ENCODE results near the gene CCR5. TPM values are rescaled to one million over a fixed set of nuclear protein-coding genes. Genes with fewer than 3 reads are reported as not detected.

CCR5 gene
- total and polyA plus RNA-seq, 11 donors, result 0.13 to 12.7 (median 0.40) TPM

DNA sequence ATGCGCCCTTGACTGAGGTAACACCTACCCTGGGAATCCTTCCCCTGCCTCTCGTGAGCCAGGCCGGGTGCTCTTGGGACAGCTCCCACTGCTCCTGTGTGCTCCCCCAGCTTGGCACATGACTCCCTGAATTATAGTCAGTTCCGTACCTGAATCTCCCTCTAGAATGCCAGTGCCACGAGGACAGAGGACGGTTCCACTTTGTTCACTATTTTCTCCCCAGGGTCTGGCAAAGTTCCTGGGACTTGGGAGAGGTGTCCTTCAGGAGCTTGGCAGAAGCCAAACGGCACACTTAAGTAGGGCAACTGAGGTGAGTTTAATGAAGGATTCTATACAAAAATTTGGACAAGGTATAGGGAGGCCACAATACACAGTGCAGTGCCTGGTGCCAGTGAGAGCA is 26.4 kb downstream of the CCR5 start:
- DNase-seq, result no peak
- no peaks in the 10 kb centered on the region for H3K36me3 ChIP-seq
- WGBS, 4 donors, result 60 to 85% (median 72%) methylated on average over 7 of the region's 7 CpGs
- H3K4me3 ChIP-seq, result no peak overlapping the region
- no peaks in the 10 kb centered on the region for H3K9me3 ChIP-seq
- no peak overlapping the region for H3K27ac ChIP-seq
- peaks cover 0 to 55% (median 0%) of the 10 kb centered on the region in 12 donors for H3K4me1 ChIP-seq
- intact Hi-C loops (cut with DNase I), result no loop called here
- TF ChIP-seq, protein P1, sequence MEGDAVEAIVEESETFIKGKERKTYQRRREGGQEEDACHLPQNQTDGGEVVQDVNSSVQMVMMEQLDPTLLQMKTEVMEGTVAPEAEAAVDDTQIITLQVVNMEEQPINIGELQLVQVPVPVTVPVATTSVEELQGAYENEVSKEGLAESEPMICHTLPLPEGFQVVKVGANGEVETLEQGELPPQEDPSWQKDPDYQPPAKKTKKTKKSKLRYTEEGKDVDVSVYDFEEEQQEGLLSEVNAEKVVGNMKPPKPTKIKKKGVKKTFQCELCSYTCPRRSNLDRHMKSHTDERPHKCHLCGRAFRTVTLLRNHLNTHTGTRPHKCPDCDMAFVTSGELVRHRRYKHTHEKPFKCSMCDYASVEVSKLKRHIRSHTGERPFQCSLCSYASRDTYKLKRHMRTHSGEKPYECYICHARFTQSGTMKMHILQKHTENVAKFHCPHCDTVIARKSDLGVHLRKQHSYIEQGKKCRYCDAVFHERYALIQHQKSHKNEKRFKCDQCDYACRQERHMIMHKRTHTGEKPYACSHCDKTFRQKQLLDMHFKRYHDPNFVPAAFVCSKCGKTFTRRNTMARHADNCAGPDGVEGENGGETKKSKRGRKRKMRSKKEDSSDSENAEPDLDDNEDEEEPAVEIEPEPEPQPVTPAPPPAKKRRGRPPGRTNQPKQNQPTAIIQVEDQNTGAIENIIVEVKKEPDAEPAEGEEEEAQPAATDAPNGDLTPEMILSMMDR (IDR thresholded peaks at IDR 0.05), result no peak
- no peak for ATAC-seq
- no peaks in the 10 kb centered on the region for H3K27me3 ChIP-seq

GRCh38 chr3:46398186-46398955 is 27.6 kb downstream of the CCR5 start:
- intact Hi-C loops (cut with DNase I), result no loop called here

DNA sequence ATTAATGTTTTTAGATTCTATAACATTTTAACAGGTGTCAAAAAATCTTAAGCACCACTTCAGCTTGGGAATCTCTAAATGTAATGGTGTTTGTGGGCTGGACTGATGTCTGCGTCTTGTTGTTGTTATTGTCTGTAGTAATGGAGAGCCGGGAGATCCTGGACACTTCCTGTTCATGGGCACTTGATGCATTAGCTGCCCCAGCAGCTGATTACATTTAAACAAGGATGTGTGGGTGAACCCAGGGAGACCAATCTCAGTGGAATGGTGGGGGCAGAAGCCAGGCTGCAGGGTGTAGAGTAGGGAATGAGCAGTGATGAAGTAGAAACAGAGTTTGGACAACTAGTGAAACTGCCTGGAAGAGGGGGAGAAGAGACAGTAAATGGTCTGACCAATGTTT is 28.4 kb downstream of the CCR5 start:
- WGBS, 4 donors, result 60 to 79% (median 69%) methylated on average over 2 of the region's 2 CpGs
- Histone ChIP-seq H3K36me3 (no peaks in the 10 kb centered on the region), H3K27me3 (no peaks in the 10 kb centered on the region), H3K9me3 (no peaks in the 10 kb centered on the region), H3K4me3 (no peak overlapping the region), H3K27ac (peak overlapping the region in 1 of 12 donors; percentile 9), H3K4me1 (peaks cover 0 to 46% (median 0%) of the 10 kb centered on the region in 12 donors)
- no peak for ATAC-seq
- intact Hi-C loops (cut with DNase I), result no loop called here
- TF ChIP-seq, protein P1 (IDR thresholded peaks at IDR 0.05), result no peak
- DNase-seq, result no peak

More at GRCh38 chr3:46398186-46398955, 27.6 kb downstream of the CCR5 start:
- H3K36me3 ChIP-seq, result no peaks in the 10 kb centered on the region
- H3K4me1 ChIP-seq, result peaks cover 0 to 53% (median 0%) of the 10 kb centered on the region in 12 donors
- no peaks in the 10 kb centered on the region for H3K9me3 ChIP-seq
- no peaks in the 10 kb centered on the region for H3K27me3 ChIP-seq
- no peak overlapping the region for H3K27ac ChIP-seq
- ATAC-seq, result no peak
- WGBS, 4 donors, result 87 to 97% (median 94%) methylated on average over 6 of the region's 6 CpGs
- H3K4me3 ChIP-seq, result no peak overlapping the region
- no peak for TF ChIP-seq POLR2A (IDR thresholded peaks at IDR 0.05)
- TF ChIP-seq, protein P1 (IDR thresholded peaks at IDR 0.05), result no peak
- no peak for DNase-seq

GRCh38 chr3:46399557-46399956 is 28.8 kb downstream of the CCR5 start:
- no peaks in the 10 kb centered on the region for H3K36me3 ChIP-seq
- DNase-seq (no peak), ATAC-seq (peak in 1 of 4 donors; percentile 10)
- no peak for TF ChIP-seq POLR2A (IDR thresholded peaks at IDR 0.05)
- TF ChIP-seq, protein P1 (IDR thresholded peaks at IDR 0.05), result no peak
- 55 to 63% (median 57%) methylated on average over 2 of the region's 2 CpGs for WGBS, 4 donors
- intact Hi-C loops (cut with DNase I), result no loop called here
- no peaks in the 10 kb centered on the region for H3K27me3 ChIP-seq
- peak overlapping the region in 1 of 12 donors; percentile 9 for H3K27ac ChIP-seq
- H3K9me3 ChIP-seq, result no peaks in the 10 kb centered on the region
- H3K4me1 ChIP-seq, result peaks cover 0 to 47% (median 0%) of the 10 kb centered on the region in 12 donors
- no peak overlapping the region for H3K4me3 ChIP-seq
